Aorta (tissue), 5 donors: ENCODE results near the gene FTO. TPM values are rescaled to one million over a fixed set of nuclear protein-coding genes. Genes with fewer than 3 reads are reported as not detected.

Source experiments
- ATAC-seq: fragments of 200-7000 bp; cut with Tn5 transposase; one replicate; pipeline ENCODE4 v1.9.1; 2022; ENCODE audit warnings: moderate library complexity; ENCODE audit not compliant: low FRiP score
- DNase-seq, 2 donors: peaks; one replicate each; pipeline ENCODE4 v3.0.0-alpha.2; 2020
- H3K27ac ChIP-seq, 2 donors: one replicate each; pipeline ENCODE4 v1.5.1; 2013; ENCODE audit warnings: low read length in 2 of 2, mild to moderate bottlenecking in 2 of 2, moderate library complexity in 2 of 2, control low read depth in 1 of 2, inconsistent platforms in 1 of 2, low read depth in 1 of 2
- H3K27me3 ChIP-seq, 2 donors: one replicate each; pipeline ENCODE4 v1.6.1; 2013; ENCODE audit warnings: control low read depth in 1 of 2, low read length in 1 of 2, mild to moderate bottlenecking in 1 of 2, moderate library complexity in 1 of 2; ENCODE audit not compliant: insufficient read depth in 2 of 2, control insufficient read depth in 1 of 2
- H3K36me3 ChIP-seq, 2 donors: one replicate each; pipeline ENCODE4 v1.6.1; 2013; ENCODE audit warnings: control low read depth in 1 of 2, low read length in 1 of 2, mild to moderate bottlenecking in 1 of 2; ENCODE audit not compliant: insufficient read depth in 2 of 2, control insufficient read depth in 1 of 2
- H3K4me1 ChIP-seq, 2 donors: one replicate each; pipeline ENCODE4 v1.6.1; 2013; ENCODE audit warnings: low read length in 2 of 2, control low read depth in 1 of 2, mild to moderate bottlenecking in 1 of 2, moderate library complexity in 1 of 2; ENCODE audit not compliant: insufficient read depth in 2 of 2, control insufficient read depth in 1 of 2
- H3K4me3 ChIP-seq, 2 donors: one replicate each; pipeline ENCODE4 v1.5.1; 2013; ENCODE audit warnings: low read length in 2 of 2, control low read depth in 1 of 2, mild to moderate bottlenecking in 1 of 2
- H3K9me3 ChIP-seq: one replicate; pipeline ENCODE4 v1.6.1; 2013; ENCODE audit warnings: mild to moderate bottlenecking, low read length; ENCODE audit not compliant: control insufficient read depth
- WGBS, 2 donors: extraction: QIAGEN DNeasy Blood & Tissue Kit; methylation state at CpG; one replicate each; pipeline ENCODE4 v1.1.7; 2013; 5-methylcytosine and 5-hydroxymethylcytosine counted together
- intact Hi-C, 2 donors: fragments of 100-400 bp; cut with DNase I; formaldehyde crosslinking; loops; one replicate each; pipeline versions ENCODE4 v1.14.2 to v1.15.0; 2022
- polyA plus RNA-seq, 2 donors: library from polyadenylated mRNA; stranded (reverse); fragments of 200-250 nt; gene quantifications; one replicate each; pipeline ENCODE4 v1.2.3, GENCODE V29; 2013
- total RNA-seq, 2 donors: library from RNA; stranded (reverse); fragmentation: NEBNext Ultra II Directional; extraction: Animal tissue kit (Norgen Biotek cat#: 25700); gene quantifications; one replicate each; pipeline ENCODE4 v1.2.1, GENCODE V29; 2021
- donor health status: healthy with polysubstance abuse.
- donor health status: Bipolar disorder and iron deficiency.
- donor health status: DM: no; HTN: no; CAD: no.
- donor health status: DM: no; HTN: no; CAD: no.
- donor health status: DM: yes; HTN: yes; CAD: no.

The FTO gene
- total and polyA plus RNA-seq, 4 donors = 17.9 to 97.7 (median 55.6) TPM

DNA sequence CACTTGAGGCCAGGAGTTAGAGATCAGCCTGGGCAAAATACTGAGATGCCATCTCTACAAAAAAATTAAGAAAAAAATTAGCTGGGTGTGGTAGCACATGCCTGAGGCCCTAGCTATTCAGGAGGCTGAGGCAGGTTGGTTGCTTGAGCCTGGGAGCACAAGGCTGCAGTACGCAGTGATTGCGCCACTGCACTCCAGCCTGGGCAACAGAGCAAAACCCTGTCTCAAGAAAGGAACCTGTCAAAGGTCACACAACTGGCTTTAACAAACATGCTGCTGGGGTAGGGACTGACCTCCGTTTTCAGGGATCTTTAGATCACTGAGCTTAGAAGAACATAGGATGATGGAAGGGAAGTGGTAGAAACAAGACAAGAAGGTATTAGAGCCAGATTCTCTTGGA lies 487.6 kb downstream of the FTO start:
- no peaks in the 10 kb centered on the region for H3K27me3 ChIP-seq
- ATAC-seq = no peak
- intact Hi-C loops = no loop called here
- DNase-seq = no peak
- no peaks in the 10 kb centered on the region for H3K9me3 ChIP-seq
- no peak overlapping the region for H3K27ac ChIP-seq
- no peaks in the 10 kb centered on the region for H3K4me1 ChIP-seq
- no peaks in the 10 kb centered on the region for H3K36me3 ChIP-seq
- no peak overlapping the region for H3K4me3 ChIP-seq
- WGBS, 2 donors = 77 to 85% methylated on average over 3 of the region's 3 CpGs

DNA sequence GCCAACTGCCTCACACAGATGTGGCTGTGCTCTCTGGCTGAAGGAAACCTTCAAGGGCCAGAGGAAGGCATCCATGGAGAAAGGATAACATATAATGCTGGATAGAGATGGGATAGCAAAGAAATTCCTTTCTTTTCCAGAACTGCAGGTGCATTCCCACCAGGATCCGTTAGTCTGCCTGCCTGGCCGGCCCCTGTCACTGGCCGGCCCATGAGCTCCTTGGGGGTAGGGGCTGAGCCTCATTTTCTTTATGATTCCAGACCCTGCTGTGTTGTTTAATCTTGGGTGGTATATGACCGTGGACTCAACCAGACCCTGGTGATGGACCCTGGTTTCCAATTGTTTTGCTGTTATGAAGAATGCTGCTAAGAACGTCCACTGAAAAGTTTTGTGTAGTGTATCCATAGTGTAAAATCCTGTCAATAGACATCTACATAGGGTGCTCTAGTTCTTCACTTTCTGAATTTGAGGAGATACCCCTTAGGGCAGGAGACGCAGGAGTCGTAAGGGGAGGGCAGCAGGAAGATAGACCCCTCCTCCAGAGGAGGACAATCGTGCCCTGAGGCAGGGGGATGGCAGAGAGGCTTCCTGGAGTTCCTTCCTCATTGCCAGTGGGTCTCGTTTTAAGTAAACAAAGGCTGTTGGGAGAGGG lies 489.2 kb downstream of the FTO start:
- Histone ChIP-seq H3K9me3 (no peaks in the 10 kb centered on the region), H3K4me1 (no peaks in the 10 kb centered on the region), H3K4me3 (no peak overlapping the region), H3K36me3 (no peaks in the 10 kb centered on the region), H3K27me3 (no peaks in the 10 kb centered on the region), H3K27ac (no peak overlapping the region)
- ATAC-seq (no peak), DNase-seq (no peak)
- WGBS, 2 donors = 61 to 66% methylated on average over 9 of the region's 9 CpGs
- intact Hi-C loops = no loop called here

DNA sequence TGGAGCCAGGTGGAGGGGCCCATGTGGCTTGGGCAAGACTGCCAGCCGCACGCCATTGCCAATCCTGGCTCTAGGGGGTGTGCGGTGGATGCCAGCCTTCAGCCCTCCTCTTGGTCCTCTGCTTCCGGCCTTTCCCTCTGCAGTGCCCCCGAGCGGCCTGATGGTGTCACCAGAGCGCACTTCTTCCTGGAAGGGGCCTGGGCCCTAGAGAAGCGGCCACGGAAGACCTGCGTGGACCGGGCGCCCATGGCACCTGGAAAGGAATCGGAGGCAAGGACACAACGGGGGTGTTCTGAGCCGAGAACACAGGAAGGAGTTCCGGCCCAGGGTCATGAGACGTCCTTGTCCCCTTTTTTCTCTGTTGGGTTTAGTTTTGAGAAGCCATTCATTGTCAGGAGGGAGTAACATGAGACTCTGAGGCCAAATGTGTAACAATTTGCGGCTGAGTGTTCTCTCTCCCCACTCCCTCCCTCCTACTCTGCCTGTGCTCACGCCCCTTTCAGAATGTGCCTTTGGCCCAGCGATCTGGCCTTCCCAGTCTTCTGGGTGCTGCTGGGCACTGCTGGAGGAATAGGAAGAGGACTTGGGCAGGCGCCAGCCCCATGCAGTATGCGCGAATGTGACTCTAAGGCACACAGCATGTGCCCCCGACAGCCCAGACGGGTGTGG lies 489.8 kb downstream of the FTO start:
- peak overlapping the region in 1 of 2 donors; percentile 19 for H3K27ac ChIP-seq

DNA sequence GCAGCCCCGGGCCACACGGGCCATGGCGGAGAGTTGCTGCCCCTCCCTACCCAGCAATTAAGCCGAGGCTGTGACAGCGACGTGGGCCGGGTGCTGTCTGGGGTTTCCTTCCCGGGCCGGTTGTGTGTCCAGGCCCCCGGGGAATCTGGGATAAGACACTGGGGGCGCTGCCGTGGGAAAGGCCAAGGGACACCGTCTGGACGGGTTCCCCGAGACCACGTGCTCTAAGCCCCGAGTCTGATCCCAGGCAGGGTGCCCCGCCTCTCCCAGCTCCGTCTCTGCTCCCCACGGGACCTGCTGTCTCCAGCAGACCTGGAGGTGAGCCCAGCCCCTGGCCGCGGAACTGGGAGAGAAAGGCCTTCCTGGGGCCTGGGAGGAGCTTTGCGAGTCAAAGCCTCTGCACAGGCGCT lies 490.4 kb downstream of the FTO start:
- DNase-seq (peak; percentile 73 to 85), ATAC-seq (peak; percentile 87)
- no peak overlapping the region for H3K4me3 ChIP-seq
- H3K27me3 ChIP-seq = no peaks in the 10 kb centered on the region
- WGBS, 2 donors = 10 to 11% methylated on average over 24 of the region's 24 CpGs
- H3K36me3 ChIP-seq = no peaks in the 10 kb centered on the region
- H3K9me3 ChIP-seq = no peaks in the 10 kb centered on the region
- H3K27ac ChIP-seq = peak overlapping the region in 1 of 2 donors; percentile 19
- intact Hi-C loops = no loop called here
- H3K4me1 ChIP-seq = no peaks in the 10 kb centered on the region

More for the DNA sequence above, 489.8 kb downstream of the FTO start:
- Histone ChIP-seq H3K4me3 (no peak overlapping the region), H3K36me3 (no peaks in the 10 kb centered on the region), H3K9me3 (no peaks in the 10 kb centered on the region), H3K27me3 (no peaks in the 10 kb centered on the region), H3K4me1 (no peaks in the 10 kb centered on the region)
- DNase-seq (peak; percentile 79 to 93), ATAC-seq (peak; percentile 91)
- intact Hi-C loops = no loop called here
- 8 to 10% methylated on average over 25 of the region's 25 CpGs for WGBS, 2 donors

DNA sequence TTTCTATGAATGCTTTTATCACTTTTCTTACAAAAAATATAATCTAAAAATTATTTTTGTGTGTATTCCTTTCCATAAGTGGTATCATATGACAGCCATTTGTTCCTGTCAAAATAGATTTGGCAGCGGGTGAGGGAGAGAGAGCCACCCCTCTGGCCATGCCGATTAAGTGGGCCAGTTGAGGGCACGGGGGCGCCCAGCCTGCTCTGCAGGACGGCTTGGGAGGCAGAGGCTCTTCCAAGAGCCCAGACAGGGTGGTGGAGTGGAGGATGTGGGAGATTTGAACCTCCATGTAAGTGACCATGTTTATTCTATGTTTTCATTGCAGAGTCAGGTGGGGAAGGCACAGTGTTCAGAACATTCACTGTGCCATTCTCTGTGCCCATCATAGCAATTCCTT lies 493.8 kb downstream of the FTO start:
- no peak for ATAC-seq
- no peak overlapping the region for H3K27ac ChIP-seq
- H3K4me1 ChIP-seq = no peaks in the 10 kb centered on the region
- no peak for DNase-seq
- no peaks in the 10 kb centered on the region for H3K27me3 ChIP-seq
- H3K9me3 ChIP-seq = no peaks in the 10 kb centered on the region
- intact Hi-C loops = no loop called here
- no peak overlapping the region for H3K4me3 ChIP-seq
- H3K36me3 ChIP-seq = no peaks in the 10 kb centered on the region
- WGBS, 2 donors = 53 to 62% methylated on average over 5 of the region's 5 CpGs

DNA sequence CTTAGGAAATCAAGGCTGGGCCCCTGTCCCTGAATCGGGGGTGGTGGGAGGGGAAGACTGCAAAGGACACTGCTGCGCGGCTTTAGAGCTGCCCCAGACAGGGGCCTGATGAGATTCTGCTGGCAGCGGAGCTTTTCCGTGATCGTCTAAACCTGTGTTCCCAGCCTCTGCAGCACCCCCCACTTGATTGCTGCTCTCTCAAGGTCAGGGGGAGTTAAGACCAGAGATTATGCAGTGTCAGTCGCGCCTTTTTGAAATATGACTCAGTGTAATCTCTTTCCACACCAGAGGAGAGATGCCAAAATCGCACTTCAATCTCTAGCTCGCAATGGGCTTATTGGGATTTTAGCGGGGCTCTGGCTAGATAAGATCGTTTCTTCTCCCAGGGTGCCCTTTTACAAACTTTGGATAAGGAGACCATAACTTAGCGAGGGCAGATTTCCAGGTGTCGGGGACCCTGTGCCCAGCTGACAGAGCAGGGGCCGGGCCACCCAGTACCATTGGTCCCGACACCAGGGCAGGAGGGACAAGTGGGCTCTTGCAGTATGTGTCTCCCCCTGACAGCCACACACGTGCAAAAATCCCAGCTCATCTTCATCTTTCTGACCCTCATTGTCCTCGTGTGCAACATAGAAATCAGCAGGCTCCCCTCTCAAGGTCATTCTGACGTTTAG lies 495.7 kb downstream of the FTO start:
- H3K27me3 ChIP-seq = no peaks in the 10 kb centered on the region
- DNase-seq = no peak
- H3K9me3 ChIP-seq = no peaks in the 10 kb centered on the region
- 82 to 83% methylated on average over 19 of the region's 19 CpGs for WGBS, 2 donors
- H3K36me3 ChIP-seq = no peaks in the 10 kb centered on the region
- no peak overlapping the region for H3K4me3 ChIP-seq
- H3K27ac ChIP-seq = no peak overlapping the region
- no peaks in the 10 kb centered on the region for H3K4me1 ChIP-seq
- no peak for ATAC-seq
- intact Hi-C loops = no loop called here

DNA sequence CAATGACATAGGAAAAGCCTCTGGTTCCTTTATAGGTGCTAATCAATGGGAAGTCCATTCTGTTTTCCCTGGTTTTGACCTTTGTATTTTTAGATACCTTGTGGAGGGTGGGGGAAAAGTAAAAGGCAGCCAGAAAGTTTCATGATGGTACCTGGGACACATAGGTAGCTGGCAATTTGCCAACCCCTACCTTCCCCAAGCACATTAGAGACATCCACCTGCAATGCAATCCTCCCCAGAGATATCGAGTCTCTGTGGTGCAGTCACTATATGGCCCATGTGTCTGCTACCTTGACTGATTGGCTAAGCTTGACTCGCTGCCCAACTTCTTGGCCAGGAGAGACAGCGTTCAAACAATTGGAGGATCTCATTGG lies 496.2 kb downstream of the FTO start:
- Histone ChIP-seq H3K36me3 (no peaks in the 10 kb centered on the region), H3K9me3 (no peaks in the 10 kb centered on the region), H3K4me1 (no peaks in the 10 kb centered on the region), H3K27me3 (no peaks in the 10 kb centered on the region), H3K4me3 (no peak overlapping the region), H3K27ac (no peak overlapping the region)
- WGBS, 2 donors = 95% methylated on average over 3 of the region's 3 CpGs
- ATAC-seq (no peak), DNase-seq (no peak)
- intact Hi-C loops = no loop called here

DNA sequence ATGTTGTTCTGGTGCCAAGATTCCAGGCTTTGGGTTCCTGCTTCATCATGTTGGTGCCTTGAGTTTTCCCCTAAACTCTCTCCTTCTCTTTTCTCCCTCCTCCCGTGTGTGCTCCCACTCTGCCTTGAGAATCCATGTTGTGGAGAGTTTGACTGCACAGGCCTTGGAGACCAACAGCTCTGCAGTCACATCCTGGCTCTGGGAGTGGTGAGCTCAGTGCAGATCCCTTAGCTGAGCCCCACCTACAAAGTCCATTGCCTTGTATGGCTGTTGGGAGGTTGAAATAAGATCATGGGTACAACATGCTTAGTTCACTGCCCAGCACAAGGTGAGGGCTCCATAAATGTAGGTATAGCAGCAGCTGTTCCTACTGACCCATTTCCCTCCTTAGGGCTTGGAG lies 496.8 kb downstream of the FTO start:
- intact Hi-C loops = no loop called here
- DNase-seq (no peak), ATAC-seq (no peak)
- H3K4me3 ChIP-seq = no peak overlapping the region
- WGBS, 2 donors = 75 to 91% methylated on average over 1 of the region's 1 CpG
- H3K27ac ChIP-seq = no peak overlapping the region
- no peaks in the 10 kb centered on the region for H3K27me3 ChIP-seq
- no peaks in the 10 kb centered on the region for H3K9me3 ChIP-seq
- H3K36me3 ChIP-seq = no peaks in the 10 kb centered on the region
- H3K4me1 ChIP-seq = no peaks in the 10 kb centered on the region

DNA sequence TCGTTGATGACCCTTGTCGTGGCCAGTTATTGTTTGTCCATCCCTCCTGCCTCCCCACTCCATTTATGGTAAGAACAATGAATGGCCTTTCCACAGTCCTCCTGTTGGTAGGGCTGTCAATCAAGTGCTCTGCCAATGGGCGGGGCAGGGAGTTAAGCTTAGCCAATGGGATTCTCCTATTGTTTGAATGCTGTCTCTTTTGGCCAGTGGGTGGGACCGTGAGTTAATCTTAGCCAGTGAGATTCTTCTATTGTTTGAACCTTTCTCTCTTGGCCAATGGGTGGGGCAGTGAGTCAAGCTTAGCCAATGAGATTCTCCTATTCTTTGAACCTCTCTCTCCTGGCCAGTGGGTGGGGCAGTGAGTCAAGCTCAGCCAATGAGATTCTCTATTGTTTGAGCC lies 497.2 kb downstream of the FTO start:
- Histone ChIP-seq H3K4me1 (no peaks in the 10 kb centered on the region), H3K36me3 (no peaks in the 10 kb centered on the region), H3K27me3 (no peaks in the 10 kb centered on the region), H3K4me3 (no peak overlapping the region), H3K27ac (no peak overlapping the region), H3K9me3 (no peaks in the 10 kb centered on the region)
- intact Hi-C loops = no loop called here
- ATAC-seq = no peak
- no peak for DNase-seq
- WGBS, 2 donors = 95 to 98% methylated on average over 4 of the region's 4 CpGs
